Retina (tissue), 1 donor: ENCODE data around the gene PPP1R27.
A peak's percentile ranks its signal among the peaks of the same experiment; 100 is the strongest.

Experiments
- DNase-seq: peaks from one replicate; pipeline ENCODE4 v3.0.0-alpha.2; 2016

Gene PPP1R27

DNA sequence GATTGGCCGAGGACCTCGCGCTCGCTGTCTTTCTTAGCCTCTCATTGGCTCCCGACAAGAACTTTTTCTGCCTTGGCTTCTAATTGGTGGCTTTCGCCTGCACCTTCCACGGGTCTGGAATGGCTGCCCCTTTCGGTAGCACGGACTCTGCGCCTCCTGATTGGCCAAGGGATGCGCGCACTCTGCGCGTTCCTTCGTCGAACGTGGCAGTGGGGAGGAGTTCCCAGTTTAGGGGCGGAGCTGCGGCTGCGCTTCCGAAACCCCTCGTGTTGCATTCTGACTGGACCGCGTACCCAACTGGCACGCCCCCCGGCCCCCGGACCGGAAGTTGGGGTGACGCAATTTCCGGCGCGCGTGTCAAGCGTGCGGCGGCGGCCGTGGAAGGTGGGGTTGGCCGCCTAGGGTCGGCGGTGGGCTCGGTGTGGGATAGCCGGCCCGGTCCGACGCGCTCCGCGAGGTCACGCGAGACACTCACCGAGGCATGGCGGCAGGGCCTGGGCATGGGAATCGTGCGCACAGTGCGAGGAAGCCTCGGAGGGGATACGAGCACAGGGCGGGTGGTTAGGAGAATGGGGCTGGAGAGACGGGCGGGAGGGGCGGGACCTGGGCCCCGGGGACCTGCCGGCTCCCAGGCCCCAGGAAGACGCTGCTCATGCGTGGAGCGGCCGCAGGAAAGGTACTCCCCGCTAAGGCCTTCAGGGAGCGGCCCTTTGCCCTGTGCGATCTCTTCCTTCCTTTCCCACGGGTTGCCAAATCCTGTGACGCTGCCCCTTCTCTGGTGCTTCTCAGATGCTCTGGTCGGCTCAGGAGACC lies 26.1 kb upstream of the PPP1R27 start:
- peak; percentile 99 for DNase-seq

DNA sequence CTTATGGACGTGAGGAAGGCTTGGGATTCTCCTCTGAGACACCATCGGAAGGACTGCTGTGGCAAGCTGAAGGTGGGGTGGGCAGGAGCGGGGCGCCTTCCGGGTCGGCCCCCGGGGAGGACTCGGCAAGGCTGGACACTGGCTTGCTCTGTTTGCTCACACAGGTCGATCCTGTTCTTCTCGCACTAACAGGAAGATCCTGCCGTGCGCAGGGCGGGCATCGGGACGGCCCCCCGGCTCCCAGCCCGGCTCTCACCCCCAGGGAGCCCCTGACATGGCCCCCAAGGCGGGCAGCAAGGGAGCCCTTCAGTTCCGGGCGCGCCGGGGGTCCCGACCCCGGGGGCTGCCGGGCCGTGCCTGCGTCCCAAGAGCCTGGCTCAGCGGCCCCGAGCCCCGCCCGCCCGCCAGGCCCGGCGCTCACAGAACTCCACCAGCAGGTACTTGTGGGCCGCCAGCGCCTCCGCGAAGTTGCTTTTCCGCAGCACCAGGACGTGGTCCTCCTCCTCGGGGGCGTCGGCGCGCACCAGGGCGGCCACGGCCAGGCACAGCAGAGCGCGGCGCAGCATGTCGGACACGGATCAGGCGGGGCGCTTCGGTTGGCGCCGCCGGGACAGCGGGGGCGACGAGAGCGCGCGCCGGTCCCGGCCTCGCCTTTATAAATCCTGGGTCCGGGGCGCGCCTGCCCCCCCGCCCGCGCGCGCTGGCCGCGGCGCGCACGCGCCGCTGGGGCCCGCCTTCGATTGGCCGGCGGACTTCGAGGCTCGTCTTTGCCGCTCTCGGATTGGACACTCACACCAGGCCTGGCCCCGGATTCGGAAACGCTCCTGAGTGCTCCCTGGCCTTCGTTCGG lies 25.3 kb upstream of the PPP1R27 start, which contains the start of gene P4HB:
Gene P4HB (minus strand): TSS at position 630 of the 850 bp plus-strand sequence. CDS start 64 bp downstream, at position 566.
- DNase-seq = no peak

DNA sequence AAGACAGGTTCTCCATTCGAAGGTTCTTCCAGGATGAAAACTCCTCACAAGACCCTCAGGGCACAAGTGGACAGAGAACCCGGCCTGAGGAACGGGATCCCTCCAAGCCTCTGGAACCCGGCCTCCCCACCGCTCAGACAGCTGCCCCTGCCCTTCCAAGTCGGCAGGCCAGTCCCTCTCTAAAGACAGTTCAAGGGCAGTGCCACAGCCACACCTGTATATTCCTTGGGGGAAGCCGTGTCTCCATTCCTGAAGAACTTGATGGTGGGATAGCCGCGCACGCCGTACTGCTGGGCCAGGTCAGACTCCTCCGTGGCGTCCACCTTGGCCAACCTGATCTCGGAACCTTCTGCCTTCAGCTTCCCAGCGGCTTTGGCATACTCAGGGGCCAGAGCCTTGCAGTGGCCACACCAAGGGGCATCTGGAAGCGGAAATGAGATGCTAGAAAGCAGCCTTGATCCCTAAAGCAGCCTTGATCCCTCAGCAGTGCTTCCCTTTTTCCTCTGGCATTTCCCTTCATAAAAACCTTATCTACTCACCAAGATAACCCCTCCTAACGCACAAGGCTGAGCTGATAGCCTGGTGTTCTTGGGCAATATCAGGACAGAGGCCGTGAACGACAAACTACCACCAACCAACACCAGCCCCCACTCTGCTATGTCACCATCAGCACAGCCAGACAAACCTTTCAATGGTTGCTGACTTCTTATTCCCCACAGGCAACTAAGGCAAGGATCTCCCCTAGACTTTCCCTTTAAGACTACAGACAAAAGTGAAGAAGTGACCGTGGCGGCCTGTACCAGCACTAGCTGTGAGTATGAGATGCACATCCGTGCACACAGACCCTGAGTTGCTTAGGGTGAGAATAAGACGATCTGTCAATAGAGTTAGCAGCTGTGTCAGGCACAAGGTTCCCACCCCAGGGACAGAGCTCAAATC lies 24.4 kb upstream of the PPP1R27 start:
- DNase-seq = no peak

DNA sequence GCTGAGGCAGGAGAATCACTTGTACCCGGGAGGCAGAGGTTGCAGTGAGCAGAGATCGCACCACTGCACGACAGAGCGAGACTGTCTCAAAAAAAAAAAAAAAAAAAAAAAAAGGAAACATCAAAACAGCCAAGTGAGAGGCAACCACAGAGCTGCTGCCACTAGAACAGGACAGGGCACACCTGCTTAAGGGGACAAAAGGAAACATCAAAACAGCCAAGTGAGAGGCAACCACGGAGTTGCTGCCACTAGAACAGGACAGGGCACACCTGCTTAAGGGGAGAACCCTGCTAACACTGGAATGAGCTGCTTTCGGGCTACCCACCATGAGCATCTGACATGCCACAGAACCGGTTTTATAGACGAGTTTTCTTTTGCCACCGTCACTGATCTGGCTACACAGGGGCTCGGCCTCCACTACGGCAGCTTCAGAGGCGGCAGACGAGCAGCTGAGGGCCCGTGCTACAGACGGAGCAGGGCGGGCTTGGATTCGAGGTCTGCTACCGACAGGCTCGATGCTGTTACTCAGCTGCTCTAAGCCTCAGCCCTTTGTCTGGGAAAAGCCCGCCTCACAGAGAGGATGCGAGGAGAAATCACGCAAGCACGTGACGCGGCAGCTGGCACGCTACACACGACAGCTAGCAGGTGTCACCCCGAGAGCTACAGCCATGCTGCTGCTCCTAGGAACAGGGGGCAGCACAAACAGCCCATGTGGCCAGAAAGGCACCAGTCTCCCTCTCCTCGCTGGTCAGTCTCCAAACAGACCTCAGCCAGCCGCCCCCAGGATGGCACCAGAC lies 23.5 kb upstream of the PPP1R27 start:
- DNase-seq = no peak

DNA sequence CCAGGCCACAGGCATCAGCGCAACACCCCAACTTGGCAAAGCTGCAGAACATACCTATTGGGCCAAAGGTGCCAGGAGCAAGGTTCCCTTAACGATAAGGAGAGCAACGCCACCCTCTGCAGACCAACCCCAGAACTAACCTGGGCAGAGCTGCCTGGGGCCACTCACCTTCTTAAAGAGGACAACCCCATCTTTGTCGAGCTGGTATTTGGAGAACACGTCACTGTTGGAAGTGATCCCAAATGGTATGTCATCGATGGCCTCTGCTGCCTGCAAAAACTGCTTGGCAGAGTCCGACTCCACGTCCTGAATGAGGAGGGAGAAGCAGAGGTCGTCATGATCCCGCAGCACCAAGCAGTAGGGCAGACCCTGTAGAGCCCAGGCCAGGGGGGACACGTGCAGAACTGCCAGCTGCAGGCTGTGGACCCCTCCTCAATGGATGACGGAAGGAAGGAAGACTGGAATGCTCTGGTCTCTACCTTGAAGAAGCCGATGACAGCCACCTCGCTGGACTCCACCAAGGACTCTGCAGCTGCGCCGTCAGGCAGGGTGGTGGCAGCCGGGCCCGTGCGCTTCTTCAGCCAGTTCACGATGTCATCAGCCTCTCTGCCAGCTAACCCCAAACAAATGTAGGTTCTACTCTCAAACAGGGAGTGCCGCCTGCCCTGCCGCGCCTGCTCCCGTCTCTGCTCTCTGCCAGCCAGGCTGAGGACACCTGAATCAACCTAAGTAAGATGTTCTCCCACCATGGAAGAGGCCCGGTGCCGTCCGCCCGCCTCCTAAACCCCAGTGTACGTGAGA lies 20.3 kb upstream of the PPP1R27 start:
- no peak for DNase-seq

DNA sequence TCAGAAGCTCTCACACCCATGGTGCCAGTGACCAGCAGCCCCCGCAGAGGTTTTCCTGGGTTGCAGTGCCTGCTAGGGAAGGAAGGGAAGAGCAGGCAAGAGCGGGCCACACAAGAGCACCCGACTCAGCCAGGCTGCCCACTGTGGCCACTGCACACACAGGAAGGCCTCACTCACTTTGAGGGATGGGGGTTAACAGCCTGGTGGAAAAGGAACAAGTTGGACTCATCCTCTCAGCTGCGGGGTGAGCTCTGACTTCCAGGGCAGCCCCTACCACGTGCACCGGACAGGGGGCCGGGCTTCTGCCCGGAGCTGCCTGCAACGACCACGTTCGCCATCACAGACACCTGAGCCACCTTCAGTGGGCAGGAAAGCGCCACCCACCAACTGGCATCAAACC lies 17.4 kb upstream of the PPP1R27 start:
- no peak for DNase-seq

DNA sequence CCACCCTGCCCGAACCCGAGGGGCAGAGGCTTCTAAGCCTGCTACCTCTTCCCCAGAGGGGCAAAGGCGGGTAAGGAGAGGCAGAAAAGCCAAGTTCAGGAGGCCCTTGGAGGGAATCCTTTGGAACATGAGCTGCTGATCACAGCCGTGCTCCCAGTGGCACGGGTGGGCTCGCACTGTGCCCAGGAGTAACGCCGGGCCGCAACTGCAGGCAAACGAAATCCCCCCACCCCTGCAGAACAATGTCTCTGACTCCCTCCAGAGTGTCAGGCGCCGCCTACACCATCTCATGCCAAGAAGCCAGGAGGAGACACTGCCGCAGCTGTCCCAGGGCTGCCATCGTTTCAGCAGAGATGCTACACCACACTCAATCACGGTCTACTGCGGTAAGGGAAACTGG lies 16.6 kb upstream of the PPP1R27 start:
- DNase-seq = no peak

DNA sequence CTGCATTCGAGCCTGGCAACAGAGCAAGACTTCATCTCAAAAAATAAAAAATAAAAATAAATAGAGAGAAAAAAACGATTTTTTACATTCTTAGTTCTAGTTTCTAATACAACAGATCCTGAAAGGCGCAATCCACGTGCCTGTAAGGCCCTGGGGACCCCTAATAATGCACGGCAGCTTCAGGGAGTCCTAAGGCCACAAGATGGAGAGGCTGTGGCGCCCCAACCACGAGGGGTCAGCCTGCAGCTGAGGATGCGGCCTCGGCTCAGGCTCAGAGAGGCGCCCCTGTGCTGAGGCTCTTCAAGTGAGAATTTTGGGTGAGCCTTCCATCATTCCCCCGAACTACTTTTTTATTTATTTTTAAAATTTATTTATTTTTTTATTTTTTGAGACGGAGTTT lies 14.6 kb upstream of the PPP1R27 start:
- DNase-seq = no peak

DNA sequence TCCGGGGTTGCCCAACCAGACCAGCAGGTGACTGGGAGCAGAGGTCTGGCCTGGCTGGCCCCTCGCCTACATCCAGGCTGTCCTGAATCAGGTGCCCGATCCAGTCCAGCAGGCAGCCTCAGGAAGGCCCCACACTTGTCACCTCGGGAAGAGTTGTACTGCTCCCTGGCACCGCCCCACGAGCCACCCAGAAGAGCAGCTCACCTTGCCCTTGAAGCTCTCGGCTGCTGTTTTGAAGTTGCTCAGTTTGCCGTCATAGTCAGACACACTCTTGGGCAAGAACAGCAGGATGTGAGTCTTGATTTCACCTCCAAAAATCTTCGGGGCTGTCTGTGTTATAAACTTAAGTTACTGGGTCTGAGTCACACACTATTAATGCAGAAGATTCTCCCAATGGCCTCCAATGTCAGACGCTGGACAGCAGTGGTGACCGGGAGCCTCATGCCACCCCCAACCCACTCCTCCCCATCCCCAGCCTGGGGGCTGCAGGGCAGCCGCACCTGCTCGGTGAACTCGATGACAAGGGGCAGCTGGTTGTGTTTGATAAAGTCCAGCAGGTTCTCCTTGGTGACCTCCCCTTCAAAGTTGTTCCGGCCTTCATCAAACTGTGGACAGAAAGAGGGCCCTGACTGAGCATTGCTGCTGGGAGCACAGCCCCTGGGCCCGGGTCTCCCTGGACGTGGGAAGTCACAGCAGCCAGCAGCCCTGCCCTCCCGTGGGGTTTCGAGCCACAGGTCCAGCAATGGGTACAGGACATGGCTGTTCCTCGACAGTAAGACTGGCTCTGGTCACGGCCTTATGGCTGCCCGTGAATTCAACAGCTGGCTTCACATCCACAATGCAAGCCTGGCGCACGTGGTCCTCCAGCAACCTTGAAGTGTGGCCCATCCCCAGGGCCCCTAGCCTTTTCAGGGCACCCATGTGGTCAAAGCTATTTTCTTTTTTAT lies 12.2 kb upstream of the PPP1R27 start:
- DNase-seq = no peak

DNA sequence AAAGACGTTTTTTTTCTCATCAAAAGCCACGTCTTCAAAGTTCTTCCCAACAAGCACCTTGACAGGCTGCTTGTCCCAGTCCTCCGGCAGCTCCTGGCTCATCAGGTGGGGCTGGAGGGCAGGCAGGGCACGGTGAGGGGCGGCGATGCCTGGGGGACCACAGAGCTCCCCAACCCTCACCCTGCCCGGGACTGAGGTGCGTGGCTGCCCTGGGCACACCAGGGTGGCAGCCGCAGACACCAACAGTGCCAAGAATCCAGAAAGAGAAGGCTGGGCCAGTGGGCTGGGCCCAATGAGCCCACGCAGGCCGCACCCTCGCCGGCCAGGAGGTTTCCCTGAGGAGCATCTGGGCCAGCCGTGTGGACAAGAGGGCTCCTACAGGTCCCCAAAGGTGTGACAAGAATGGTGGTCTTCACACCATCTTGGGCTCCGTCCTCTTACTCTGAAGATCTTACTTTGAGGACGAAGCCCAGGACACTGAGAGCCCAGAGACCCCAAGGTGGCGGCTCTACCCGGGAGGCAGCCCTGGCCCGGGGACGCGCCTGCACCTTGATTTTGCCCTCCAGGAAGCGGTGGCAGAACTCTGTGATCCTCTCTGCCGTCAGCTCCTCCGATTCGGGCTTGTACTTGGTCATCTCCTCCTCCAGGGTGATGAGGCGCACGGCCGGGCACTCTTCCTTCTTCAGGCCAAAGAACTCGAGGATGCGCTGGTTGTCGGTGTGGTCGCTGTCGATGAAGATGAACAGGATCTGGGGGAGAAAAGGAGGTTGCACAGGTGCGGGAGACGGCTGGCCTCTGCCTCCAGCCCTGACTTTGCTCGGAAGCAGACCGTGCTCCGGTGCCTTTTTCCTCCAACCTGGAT lies 11.3 kb upstream of the PPP1R27 start:
- no peak for DNase-seq

DNA sequence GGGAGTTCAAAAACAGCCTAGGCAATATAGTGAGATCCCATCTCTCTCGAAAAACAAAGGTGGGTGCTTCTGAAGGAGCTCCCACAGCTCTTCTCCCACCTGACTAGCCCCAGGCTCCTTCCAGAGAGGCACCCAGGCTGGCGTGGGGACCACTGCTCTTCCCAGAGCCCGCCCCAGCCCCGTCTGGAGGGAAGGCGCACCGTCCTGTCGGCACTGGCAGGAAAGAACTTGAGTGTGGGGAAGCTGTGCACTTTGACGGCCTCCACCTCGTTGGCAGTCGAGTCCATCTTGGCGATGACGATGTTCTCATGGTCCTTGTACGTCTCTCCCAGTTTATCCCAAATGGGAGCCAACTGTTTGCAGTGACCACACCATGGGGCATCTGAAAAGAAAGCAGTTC lies 10.5 kb upstream of the PPP1R27 start:
- no peak for DNase-seq

DNA sequence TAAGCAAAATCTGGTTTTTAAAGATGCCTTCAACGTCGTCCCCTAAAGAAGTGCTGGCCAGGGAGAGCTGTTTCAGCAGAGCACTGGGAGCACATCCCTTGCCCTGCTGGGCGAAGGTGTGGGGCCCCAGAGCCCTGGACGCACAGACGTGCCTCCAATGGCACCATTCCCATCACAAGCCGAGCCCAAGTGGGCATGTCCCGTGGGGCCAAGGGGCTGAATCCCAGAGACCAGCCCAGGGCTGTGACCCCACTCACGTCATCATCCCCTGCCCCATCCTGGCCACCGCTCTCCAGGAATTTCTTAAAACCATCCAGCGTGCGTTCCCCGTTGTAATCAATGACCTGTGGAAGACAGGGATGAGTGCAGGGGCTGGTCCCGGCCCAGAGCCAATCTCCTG lies 10.0 kb upstream of the PPP1R27 start:
- no peak for DNase-seq

DNA sequence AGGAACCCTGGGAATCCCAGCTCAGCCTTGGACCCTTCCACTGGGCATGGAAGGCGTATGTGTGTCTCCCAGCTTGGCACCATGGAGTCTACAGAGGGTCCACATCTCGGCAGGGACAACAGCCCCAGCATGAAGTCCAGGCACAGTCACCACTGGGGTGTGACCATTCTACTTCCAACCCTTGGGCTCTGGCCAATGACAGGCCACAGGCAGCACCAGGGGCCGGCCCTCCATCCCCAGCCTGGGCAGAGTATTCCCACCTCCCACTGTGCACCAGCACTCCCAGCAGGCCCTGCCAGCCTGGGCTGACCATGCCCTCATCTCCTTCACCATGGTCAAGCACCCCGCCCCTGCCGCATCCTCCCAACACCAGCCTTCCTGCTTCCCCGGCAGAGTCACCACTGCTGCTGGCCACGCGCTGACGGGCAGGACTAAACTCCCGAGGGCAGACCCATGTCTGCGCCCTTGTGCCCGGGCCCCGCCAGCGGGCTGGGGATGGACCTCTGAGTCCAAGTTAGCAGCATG lies 9.5 kb upstream of the PPP1R27 start:
- no peak for DNase-seq

DNA sequence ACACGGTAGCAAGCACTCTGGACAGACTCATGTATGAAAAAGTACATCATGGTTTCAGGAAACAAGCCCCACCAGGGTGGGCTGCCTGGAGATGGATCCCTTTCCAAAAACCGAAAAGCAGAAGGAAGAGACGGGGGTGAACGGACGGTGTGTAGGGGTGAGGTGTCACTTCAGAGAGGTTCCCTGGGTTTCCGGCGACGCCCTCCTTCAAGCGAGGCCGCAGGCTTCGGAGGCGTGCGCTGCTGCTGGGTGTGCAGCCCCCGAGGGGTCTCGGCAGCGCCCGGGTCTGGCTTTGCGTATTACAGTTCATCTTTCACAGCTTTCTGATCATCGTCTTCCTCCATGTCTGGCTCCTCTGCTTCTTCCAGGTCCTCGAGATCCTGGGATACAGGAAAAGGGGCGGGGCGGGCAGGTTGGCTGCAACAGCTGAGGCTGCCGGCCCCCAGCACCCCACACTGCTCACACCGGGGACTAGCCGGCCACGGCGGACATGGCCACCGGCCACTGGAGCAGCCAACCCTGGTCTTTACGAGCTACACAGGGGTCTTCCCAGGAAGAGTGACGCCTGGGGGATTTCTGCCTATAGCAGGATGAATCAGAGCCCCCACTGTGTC lies 9.0 kb upstream of the PPP1R27 start:
- no peak for DNase-seq

DNA sequence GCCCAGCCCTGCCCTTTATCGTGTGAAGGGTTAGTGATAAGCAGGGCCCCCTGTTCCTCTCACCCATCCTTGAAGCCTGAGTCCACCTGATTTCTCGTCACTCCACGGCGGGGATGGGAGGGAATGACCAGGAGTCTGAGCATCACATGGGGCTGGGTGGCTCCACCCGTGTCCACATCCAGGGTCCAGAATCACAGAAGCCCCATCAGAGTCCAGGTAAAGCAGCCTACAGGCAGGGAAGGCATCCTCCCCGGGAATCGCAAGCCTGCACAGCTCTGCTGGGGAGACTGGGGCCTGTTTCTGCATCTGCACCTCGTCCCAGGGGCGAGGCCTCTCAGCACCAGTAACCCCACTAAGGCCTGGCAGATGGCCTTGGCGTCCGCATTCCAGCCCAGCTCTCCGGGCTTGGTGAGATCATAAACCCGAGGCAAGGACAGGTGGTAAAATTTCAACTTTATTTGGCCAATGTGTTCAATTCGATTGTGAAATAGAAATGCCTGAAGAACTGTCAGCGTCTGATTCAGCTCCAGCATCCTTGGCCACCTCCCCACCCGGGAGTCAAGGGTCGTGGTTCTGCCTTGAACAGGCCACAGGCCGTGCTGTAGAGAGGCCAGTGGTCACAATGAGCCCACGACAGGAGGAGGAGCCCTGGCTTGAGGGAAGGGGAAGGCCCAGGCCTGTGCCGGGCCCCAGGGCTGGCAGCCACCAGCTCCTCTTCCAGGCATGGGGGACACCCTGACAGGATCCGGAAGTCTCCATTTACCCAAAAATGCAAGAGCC lies 8.1 kb upstream of the PPP1R27 start:
- DNase-seq = no peak

DNA sequence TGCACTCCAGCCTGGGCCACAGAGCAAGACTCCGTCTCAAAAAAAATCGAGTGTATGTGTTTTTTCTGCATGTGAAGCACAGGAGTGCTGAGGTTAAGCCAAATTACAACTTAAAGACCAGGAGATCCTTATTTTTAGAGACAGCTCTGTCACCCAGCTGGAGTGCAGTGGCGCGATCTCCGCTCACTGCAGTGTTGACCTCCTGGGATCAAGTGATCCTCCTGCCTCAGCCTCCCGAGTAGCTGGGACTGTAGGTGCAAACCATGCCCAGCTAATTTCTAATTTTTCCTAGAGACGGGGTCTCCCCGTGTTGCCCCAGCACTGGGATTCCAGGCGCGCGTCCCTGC lies 7.5 kb upstream of the PPP1R27 start:
- DNase-seq = no peak

DNA sequence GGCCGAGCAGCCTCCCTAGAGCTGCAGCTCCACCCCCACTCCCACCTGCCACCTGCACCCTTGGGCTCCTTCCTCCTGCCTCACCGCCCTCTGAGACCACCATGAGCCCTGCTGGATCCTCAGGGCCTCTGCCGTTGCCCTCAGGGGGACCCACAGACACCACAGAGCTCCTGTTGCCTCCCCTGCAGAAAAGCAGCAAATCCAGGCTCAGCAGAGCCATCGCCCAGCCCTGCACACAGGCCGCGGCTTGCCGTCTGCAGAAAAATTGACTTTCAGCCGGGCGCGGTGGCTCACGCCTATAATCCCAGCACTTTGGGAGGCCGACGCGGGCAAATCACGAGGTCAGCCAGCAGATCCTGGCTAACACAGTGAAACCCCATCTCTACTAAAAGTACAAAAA lies 7.0 kb upstream of the PPP1R27 start:
- DNase-seq = no peak
